ENCODE data around the gene ITGA6.

The ITGA6 gene

DNA sequence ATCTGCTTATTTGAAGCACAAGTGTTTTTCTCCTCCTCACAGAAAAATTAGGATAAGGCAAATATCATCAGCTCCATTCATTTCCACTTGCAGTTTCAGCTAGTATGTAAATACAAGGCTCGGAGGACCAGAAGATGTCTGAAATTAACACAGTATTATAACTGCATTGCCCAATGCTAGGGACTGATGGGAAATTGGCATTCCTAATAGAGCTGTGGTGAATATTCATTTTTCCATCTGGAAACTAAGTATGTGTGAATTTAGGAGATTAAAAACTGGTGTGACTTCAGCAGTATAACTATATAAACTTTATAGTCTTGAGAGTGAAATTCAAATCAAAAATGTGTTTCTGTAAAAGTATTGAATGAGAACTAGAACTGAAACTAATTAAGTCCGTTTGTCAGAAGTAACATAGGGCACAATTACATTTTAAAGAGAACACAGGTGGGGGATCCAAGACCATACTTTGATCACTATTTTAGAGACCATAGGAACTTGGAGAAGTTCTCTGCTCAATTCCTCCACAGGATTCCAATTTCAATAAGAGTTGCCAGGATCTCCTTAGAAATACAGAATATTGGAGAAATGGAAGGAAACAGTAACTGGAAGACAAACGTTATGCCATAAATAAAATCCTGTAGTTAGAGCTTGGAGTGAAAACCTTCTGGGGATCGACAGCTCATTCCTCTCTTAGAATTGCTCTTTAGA lies 12.1 kb upstream of the ITGA6 start:
- DNase-seq (ENCODE audit: low read depth): no peak
- H3K4me3 ChIP-seq (ENCODE audit: control insufficient read depth, low read depth, low read length): no peak overlapping the region
- TF ChIP-seq CTCF (conservative IDR thresholded peaks at IDR 0.05; ENCODE audit: control insufficient read depth, insufficient read depth, low read depth, low read length): no peak

DNA sequence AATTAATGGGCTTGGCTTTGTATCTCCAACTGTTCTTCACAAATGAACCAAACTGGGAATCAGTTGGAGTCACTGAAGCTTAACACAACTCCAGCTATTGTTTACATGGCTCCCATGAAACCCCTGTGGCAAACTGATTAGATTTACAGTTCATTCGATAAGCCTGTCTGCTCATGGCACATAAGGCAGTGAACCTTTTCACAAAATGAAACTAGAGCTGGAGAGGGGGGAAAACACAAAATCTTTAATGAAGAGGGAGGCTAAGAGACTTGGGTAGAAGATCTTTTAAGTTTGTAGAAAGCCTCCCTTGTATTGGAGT lies 11.6 kb upstream of the ITGA6 start:
- no peak overlapping the region for H3K4me3 ChIP-seq (ENCODE audit: control insufficient read depth, low read depth, low read length)
- no peak for DNase-seq (ENCODE audit: low read depth)
- no peak for TF ChIP-seq CTCF (conservative IDR thresholded peaks at IDR 0.05; ENCODE audit: control insufficient read depth, insufficient read depth, low read depth, low read length)

GRCh38 chr2:172416447-172417058 lies 10.8 kb upstream of the ITGA6 start:
- TF ChIP-seq CTCF (conservative IDR thresholded peaks at IDR 0.05; ENCODE audit: control insufficient read depth, insufficient read depth, low read depth, low read length): no peak
- no peak overlapping the region for H3K4me3 ChIP-seq (ENCODE audit: control insufficient read depth, low read depth, low read length)
- DNase-seq (ENCODE audit: low read depth): no peak

GRCh38 chr2:172420216-172420615 lies 7.2 kb upstream of the ITGA6 start:
- no peak for TF ChIP-seq CTCF (conservative IDR thresholded peaks at IDR 0.05; ENCODE audit: control insufficient read depth, insufficient read depth, low read depth, low read length)
- no peak for DNase-seq (ENCODE audit: low read depth)
- no peak overlapping the region for H3K4me3 ChIP-seq (ENCODE audit: control insufficient read depth, low read depth, low read length)

- no peak for DNase-seq (ENCODE audit: low read depth)
- H3K4me3 ChIP-seq (ENCODE audit: control insufficient read depth, low read depth, low read length): no peak overlapping the region
- TF ChIP-seq CTCF (conservative IDR thresholded peaks at IDR 0.05; ENCODE audit: control insufficient read depth, insufficient read depth, low read depth, low read length): no peak
Observed at GRCh38 chr2:172423160-172423559, 4.2 kb upstream of the ITGA6 start.

GRCh38 chr2:172425336-172425735 lies 2.0 kb upstream of the ITGA6 start:
- no peak for DNase-seq (ENCODE audit: low read depth)
- no peak for TF ChIP-seq CTCF (conservative IDR thresholded peaks at IDR 0.05; ENCODE audit: control insufficient read depth, insufficient read depth, low read depth, low read length)
- H3K4me3 ChIP-seq (ENCODE audit: control insufficient read depth, low read depth, low read length): no peak overlapping the region
